Islet of Langerhans (tissue), 1 donor: ENCODE results near the gene CTDNEP1.
"Not testable (repeated sequence)": the region's sequence is repeated elsewhere in the genome, so short reads cannot be mapped to it uniquely, and the experiment has no call there.

ENCODE experiments used
- FAIRE-seq: peaks from one replicate; lab custom pipeline; 2011; peaks lifted over from hg19 to GRCh38; lab: Jason Lieb, UNC

The CTDNEP1 gene

DNA sequence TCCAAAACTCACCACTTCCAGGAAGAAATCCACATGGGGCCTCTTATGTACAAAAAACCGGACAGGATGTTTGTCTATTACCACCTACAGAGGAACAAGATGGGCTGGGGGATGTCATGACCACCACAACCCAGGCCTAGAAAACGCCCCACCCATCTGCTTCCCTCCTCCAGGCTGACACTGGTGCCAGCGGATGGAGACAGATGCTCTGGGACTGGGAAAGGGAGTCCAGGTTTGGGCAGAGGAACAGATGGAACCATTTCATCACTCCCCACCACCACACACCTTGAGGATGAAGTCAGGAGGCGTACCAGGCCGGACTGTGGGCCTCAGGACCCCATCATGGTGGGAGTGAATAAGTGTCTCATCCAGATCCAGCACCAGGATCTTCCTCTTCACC is 4.8 kb downstream of the CTDNEP1 start:
- no peak for FAIRE-seq

DNA sequence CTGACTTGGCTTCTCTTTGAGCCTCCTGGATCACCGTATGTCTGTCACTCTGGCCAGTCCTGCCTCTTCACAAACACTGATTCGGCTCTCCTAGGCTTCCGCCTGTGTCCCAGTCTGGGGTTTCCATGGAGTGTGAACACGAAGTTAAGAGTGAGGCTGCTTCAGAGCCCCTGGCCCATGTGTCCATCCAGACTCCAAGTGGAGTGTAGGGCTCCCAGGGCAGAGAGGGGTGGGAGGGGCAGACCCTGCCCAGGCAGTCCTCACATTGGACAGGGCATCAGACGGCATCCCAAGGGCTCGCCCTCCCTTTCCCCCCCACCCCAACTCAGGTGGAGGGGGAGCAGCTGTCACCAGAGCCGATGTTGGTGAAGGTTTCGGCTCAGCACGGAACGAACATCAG is 7.7 kb downstream of the CTDNEP1 start:
- not testable (repeated sequence) for FAIRE-seq

DNA sequence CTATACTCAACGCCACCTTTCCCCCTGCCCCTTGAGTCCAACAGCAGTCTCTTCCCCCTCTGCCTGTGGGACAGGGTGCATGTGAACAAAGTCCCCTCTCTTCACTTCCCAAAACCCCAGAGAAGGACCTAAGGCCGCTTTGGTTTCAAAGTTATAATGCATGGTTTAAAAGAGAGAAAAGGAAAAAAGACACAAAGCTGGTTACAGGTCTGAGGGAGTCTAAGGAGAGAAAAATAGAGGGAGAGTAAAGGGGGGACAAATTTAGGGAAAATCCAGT is 8.1 kb downstream of the CTDNEP1 start:
- no peak for FAIRE-seq

DNA sequence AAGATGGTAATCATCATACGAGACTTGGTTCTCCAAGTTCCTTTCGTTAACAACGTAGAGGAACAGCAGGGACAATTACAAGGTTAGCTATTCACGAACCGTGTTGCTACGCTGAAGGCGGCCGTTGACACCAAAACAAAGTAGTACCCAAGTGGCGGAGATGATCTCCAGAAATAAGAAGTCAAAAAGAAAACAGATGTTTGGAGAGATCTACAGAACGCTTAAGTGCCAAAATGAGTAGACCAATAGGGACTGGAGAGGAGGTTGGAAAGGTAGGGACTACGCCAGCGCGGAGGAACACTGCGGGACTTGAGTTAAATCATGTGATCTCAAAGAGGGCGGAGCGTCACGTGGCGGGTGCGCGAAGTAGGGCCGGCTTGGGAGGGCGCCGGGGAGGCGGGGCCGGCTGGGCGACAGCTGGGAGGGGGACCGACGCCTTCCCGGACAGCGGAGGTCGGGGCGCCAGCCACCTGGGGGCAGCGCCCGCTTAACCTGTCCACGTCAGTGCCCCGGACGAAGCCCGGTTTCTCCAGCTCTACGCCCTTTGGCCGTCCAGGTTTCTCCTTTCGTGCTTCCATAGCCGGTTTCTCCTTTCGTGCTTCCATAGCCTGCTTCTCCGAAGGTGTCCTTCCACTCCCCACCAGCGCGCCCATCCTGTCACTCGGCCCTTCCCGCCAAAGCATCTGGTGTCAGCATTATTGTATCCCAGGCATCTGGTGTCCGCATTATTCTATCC is 8.6 kb downstream of the CTDNEP1 start:
- peak; percentile 98 for FAIRE-seq

DNA sequence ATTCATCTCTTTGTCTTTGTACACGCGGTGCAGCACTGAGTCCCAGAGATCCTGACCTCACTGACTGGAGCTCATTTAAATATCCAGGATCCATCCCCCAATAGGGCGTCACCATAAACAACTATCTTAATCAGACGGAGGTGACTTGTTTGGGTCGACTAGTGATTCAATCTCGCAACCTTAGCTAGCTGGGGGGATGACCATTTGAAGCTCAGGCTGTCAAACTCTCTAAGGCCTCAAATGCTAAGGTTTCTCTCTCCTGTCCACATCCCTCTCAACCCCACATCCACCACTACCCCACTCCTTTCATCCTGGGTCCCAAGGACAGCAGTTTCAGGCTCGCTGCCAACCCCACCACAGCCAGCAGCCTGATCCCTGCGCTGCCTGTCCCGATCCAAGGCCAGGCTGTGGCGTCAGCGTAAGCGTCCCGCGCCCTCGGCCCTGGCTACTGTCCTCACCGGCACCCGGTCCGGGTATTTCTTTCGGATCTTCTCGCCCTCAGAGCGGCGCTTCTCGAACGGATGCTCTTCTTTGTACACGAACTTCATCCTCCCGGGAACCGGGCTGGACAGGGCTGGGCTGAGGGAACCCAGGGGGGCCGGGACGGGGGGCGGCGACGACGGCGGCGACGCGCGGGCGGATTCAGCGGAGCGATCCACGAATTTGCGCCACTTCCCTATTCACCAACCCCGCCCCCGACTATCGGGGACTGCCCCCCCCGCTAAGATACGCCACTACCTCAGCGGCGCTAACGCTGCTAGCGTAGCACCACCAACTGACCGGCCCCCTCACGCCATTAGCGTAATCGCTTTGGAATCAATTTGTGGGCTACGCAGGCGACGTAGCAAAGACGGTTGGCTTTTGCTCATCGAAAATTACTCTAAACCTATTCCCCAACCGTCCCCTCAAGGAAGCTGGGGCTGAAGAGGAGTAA is 9.5 kb downstream of the CTDNEP1 start, which contains the start of gene GABARAP:
GABARAP (minus strand) TSS at position 667 of the 934 bp plus-strand sequence; CDS start at position 548, 119 bp downstream.
- peak; percentile 17 for FAIRE-seq

DNA sequence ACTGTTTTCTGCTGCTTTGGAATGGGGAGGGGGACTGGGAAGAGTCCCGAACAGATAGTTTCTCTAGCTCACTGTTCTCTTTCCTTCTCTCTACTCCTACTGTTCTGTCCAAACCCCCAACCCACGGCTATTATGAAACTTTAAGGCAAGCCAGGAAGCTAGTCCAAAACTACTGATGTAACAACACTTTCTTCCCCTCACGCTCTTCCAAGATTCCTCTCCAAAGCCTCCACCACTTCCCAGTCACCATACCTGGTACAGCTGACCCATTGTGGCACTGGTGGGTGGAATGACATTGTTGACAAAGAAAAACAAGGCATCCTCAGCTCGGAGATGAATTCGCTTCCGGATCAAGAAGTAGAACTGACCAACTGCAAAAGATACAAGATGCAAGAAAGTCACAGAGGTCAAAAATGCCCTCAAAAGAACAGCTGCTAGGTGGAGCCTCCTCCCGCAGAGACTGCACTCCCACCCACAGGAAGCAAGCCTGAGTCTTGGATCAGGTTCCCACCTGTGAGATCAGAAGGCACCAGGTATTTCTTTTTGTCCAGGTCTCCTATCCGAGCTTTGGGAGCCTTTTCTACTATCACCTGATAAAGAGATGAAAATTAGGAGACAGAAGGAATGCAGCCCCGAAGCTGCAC is 10.3 kb downstream of the CTDNEP1 start:
- FAIRE-seq = no peak

DNA sequence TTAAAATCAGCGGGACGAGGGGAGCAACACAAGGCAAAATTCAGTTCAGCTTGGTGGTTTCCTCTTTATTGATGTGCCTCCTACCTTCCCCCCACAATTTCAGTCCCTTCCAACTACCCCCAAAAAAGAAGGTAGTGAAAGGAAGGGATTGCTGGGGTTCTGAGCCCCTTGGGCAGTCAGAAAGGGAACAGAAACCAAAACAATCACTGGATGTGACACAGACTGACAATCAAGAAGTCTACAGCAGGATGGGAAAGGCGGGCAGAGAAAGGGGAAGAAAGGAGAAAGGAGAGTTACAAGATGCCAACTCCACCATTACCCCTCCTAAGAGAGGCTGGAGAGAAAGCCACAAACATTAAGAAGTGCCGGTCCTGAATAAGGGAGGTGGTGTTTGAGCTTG is 11.2 kb downstream of the CTDNEP1 start:
- FAIRE-seq = no peak

DNA sequence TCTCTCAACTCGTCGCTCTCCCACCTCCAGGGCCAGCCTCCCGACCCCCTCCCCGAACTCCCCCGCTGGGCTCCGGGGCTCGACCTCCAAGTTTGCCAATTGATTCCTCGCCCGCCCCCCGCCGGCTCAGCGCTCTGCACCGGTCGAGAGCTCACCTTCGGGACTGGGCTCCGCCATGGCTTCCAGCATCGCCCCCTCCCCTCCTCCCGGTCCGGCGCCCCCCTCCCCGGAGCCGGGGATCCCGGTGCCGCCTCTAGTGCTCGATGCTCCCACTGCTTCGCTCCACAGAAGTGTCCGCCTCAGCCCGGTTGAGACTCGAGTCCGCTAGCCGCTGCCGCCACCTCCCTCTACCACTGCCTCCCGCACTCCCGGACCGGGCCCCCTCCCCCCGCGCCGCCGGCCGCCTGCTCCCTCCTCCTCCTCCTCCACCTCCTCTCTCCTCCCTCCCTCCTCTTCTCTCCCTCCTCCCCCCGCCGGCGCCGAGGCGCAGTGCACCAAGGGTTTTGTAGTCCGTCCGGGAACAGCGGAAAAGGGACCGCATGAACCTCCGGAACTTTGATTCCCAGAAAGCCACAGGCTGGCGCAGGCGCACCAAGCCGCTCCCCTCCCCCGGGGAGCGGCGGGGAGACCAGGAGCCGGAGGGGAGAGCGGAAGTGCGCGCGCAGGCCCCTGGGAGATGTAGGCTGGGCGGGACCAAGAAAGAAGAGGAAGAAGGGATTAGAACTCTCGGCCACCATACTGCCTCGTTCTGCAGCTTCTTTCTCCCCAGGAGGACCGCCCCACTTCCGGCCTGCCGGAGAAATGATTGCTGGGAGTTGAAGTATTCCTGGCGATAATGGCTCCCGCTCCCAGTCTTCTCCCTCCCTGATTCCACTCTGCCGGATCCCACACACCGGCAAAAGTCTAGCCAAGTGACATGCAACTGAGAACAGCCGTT is 12.2 kb downstream of the CTDNEP1 start, which contains the start of gene PHF23:
PHF23 (minus strand) TSS at position 367 of the 937 bp plus-strand sequence; CDS start at position 189, 178 bp downstream.
- peak; percentile 84 for FAIRE-seq

DNA sequence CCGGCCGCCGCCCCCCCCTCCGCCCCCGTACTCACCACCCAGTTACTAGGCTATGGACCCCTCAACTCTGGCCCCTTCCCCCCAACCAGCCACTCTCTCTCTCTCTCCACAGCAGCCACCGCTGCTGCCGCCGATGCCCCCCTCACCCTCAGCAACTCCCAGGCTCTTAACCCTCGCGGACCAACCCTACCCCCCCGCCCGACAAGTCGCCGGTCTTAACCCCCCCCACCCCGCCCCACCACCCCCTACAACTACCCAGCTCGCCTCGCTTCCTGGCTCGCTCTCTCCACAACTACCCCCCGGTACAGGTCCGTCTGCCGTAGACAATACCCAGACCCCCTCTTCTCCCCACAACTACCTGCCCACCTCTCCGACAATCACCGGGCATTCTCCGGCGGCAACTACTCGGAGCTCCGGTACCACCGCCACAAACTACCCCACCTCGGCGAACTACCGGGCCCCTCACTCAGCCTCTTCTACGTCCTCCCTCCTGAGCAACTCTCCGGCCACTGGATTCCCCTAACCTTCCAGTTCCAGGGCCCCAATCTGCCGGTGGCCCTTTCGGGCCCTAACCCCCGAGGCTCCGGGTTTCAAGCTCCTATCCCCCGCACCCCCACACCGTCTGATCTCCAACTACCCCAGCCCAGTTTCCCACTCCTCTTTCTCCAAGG is 13.0 kb downstream of the CTDNEP1 start:
- no peak for FAIRE-seq

DNA sequence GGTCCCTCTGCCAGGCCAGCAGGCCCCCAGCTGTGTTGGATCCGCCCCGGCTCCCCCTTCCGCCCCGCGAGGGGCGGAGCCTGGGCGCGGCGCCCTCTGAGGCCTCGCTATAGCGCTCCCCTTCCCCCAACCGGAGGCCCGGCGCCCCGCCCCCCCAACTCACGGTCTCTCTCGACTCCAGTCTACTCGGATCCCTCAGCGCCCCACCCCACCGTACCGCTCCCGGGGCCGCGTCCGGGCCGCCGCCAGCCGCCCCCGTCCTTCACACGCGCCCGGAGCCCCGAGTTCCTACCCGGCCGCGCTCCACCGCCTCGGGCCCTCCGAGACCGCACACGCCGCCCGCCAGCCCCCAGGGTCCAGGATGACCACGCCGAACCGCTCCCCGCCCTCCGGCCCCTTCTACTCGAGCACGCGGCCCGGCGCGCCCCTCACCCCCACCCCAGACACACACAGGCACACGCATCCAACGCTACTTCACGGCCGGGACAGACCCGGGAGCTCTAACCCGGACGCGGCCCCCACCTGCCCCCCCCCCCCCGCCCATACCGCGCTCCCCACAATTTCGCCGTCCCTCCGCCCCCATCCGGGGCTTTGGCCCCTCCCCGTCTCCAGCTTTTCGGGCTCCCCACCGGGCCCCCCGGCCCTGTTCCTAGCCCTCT is 13.6 kb downstream of the CTDNEP1 start:
- no peak for FAIRE-seq

DNA sequence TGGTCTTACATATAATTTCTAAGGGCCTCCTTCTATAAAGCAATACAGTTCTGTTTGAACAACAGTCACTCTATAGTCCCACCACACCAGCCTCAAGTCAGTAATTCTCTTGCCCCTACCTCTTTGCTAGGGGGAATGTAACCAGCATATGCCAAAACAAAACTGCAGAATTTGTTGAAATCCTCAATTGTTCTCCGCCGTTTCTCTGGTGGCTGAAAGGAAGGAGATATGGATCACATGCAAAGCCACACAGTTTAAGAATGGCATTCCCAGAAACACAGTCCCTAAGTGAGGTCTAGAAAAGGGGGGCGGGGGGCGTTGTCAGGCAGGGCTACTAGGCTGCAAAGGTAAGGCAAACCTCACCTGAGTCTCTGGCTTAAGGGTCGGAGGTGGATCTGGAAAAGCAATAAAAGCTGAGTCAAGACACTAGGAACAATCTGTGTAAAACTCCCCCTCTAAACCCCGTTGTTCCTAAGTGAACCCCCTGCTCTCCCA is 14.2 kb downstream of the CTDNEP1 start:
- no peak for FAIRE-seq

DNA sequence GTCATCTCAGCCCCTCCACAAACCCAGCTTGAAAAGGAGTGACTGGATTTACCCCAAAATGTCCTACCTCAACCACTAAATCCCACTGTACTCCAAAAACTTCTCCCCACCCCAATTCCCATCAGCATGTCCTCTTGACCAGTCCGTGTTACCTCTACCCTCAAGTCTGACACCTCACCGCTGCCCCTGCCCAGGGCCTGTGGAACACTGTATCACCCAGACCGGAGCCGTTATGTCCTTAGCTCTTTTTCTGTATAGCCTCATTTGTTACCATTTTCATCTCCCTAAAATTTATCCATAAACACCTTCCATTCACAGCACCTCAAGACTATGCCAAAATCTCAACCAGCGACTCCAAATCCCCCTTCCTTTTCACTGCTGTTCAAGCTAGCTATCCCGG is 14.7 kb downstream of the CTDNEP1 start:
- no peak for FAIRE-seq

DNA sequence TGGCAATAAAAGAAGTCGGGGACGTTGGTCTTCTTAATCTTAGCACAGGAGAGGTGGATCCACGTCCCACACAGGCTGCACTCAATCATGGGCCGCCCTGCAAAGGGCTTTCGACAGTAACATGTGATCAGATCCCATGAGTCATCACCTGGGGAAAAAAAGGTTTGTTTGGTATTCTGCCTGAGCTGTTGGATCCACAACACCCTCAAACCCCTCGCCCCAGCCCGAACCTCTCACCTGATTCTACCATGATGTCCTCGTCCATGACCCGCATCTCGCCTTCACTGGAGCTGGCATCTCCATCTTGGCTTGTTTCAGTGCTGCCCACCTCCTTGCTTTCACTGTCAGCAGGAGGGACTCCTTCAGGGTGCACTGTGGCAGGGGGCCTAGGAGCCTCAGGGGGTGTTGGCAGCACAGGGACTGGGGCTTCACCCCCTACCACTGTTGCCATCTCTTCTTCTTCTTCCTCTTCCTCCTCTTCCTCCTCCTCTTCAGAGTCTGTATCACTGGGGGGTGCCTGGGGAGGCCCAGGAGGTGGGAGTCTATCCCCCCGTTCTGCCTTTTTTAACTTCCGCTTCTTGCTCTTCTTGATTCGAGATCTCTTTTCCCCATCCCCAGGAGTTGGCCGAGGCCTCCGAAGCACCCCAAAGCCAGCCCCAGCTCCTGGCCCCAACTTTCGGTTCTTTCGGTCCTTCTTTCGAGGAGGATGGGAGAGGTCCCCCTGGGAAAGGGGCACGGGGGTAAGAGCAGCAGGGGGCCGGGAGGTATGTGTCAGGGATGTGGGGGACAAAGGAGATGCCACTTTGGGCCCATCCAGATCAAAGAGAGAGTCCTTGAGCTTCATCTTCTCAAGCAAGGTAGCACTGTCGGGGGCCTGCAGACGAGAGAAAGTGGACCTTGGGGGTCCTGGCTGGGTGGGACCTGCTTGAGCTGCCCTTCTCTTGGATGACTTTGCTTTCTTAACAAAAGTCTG is 15.6 kb downstream of the CTDNEP1 start:
- no peak for FAIRE-seq

DNA sequence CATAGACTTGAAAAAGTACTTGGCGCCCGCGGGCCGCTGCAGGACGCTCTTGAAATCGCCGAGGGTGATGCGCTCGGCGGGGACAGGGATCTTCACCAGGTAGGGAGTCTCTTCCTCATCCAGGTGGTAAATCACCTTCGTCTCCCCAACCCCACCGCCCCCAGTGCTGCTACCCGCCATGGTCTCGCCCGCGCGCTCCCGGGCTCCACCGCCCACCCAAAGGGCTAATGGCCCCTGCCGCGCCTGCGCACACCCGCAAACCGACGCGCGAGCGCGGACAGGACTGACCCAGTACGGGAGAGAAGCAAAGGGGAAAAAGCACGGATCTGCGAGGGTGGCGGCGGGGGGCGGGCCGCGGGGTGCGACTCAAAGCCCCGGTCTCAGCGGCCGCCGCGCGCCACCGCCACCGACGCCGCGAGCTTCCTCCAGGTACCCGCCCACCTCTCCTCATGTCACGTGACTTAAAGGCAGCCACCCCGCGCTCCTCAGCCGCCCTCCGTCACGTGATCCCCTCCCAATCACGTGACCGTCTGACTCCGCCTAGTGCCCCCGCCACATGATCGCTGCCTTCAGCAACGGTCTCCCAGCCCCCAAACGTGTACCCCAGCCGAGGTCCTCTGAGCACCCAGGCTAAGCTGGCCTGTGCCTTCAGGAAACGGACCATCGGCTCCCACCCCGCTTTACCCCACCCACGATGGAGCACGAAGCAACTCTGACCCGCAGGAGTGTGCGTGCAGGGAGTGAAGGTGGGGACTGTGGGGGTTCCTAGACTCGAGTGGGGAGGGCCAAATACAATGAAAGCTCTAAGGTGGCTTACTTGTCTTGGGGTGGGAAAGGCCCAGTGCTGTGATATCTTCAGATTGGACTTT is 17.2 kb downstream of the CTDNEP1 start, which contains the start of gene DVL2:
DVL2 (minus strand) TSS at position 435 of the 869 bp plus-strand sequence; CDS start at position 180, 255 bp downstream.
- FAIRE-seq = no peak

DNA sequence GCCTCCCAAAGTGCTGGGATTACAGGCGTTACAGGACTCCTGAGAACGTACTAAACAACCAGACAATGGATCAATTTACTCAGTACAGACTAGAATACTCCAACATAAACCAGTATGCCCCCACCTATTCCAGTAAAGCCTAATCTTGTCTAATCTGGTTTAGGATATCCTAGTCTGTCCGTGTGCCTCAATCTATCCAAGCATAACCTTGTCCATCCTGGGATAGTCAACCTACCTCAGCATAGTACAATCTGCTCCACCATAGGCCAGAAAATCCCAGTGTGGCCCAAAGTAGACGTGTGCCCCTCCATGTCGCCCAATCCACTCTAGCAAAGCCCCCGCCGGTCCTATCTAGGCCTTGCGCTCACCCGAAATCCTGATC is 17.8 kb downstream of the CTDNEP1 start:
- no peak for FAIRE-seq

DNA sequence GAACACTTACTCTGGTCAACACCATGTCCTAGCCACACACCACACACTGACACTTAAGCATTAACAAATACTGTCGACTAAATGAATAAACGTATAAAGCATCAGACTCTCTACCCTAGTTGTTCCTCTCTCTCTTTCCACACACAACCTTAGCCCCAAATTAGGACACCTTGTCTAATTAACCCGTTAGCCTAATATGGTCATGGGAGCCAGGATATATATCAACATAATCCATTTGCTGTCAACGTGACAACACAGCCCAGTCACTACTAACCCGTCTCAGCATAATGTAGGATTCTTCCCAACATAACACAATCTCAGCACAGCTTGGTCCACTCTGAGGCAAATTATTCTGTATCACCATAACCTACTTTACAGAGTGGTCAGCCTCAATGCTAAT is 19.4 kb downstream of the CTDNEP1 start:
- no peak for FAIRE-seq

DNA sequence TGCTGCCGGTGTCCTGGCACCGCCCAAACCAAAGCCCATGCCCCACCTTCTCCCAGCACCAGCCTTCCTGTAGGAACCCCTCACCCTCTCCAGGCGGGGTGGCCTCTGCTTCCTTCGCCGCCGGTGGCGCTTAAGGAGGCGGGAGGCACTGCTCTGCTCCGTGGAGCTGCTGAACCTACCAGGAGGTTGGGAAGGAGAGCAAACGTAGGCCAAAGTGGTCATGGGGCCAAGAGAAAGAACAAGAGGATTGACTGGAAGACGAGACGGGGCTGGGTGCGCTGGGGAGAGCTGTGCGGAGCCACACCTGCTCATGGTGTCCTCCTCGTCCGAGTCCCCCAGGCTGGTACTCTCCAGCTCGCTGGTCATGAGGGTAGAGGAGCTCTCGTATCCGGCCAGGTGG is 22.0 kb downstream of the CTDNEP1 start:
- FAIRE-seq = no peak

DNA sequence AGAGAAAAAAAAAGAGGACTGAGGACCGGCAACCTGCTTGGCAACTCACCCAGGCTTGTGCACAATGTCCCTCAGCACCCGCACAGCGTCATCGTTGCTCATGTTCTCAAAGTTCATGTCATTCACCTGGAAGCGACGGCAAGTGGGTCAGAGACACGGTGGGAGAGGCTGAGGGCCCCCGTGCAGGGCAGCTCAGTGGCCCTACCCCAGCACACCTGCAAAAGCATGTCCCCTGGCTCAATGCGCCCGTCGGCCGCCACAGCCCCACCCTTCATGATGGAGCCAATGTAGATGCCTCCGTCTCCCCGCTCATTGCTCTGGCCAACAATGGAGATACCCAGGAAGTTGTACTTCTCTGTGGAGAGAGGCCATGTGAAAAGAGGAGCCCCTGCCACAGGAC is 22.6 kb downstream of the CTDNEP1 start:
- FAIRE-seq = no peak
